GM19452 (cell line): ENCODE measurements around the gene TTC33.
"Not testable (repeated sequence)": the region's sequence is repeated elsewhere in the genome, so short reads cannot be mapped to it uniquely, and the experiment has no call there.

ENCODE experiments used
- ATAC-seq: cut with Tn5 transposase; IDR thresholded peaks from one replicate; pipeline ENCODE4 v1.9.1; 2021; ENCODE audit not compliant: unreplicated experiment

TTC33 gene

GRCh38 chr5:40572937-40573336, 182.8 kb downstream of the TTC33 start:
- ATAC-seq = no peak

- ATAC-seq = no peak
Observed at GRCh38 chr5:40572391-40572790, 183.4 kb downstream of the TTC33 start.

GRCh38 chr5:40571729-40572128, 184.0 kb downstream of the TTC33 start:
- ATAC-seq = no peak

- ATAC-seq = peak; percentile 92
Observed at GRCh38 chr5:40570408-40571129, 185.2 kb downstream of the TTC33 start.

GRCh38 chr5:40569546-40570270, 186.1 kb downstream of the TTC33 start:
- ATAC-seq = no peak

- no peak for ATAC-seq
Observed at GRCh38 chr5:40568548-40568947, 187.2 kb downstream of the TTC33 start.

- not testable (repeated sequence) for ATAC-seq
Observed at GRCh38 chr5:40563173-40563572, 192.6 kb downstream of the TTC33 start.

- no peak for ATAC-seq
Observed at GRCh38 chr5:40560474-40561110, 195.2 kb downstream of the TTC33 start.

- no peak for ATAC-seq
Observed at GRCh38 chr5:40559306-40559705, 196.5 kb downstream of the TTC33 start.

- no peak for ATAC-seq
Observed at GRCh38 chr5:40557501-40557900, 198.3 kb downstream of the TTC33 start.

GRCh38 chr5:40556811-40557210, 198.9 kb downstream of the TTC33 start:
- no peak for ATAC-seq

- ATAC-seq = no peak
Observed at GRCh38 chr5:40555886-40556285, 199.9 kb downstream of the TTC33 start.

GRCh38 chr5:40554813-40555212, 200.9 kb downstream of the TTC33 start:
- ATAC-seq = no peak

- no peak for ATAC-seq
Observed at GRCh38 chr5:40554054-40554453, 201.7 kb downstream of the TTC33 start.

- ATAC-seq = no peak
Observed at GRCh38 chr5:40552981-40553380, 202.8 kb downstream of the TTC33 start.

GRCh38 chr5:40551496-40552491, 204.0 kb downstream of the TTC33 start:
- ATAC-seq = no peak

GRCh38 chr5:40550481-40550880, 205.3 kb downstream of the TTC33 start:
- no peak for ATAC-seq

- no peak for ATAC-seq
Observed at GRCh38 chr5:40549616-40550015, 206.1 kb downstream of the TTC33 start.

GRCh38 chr5:40547994-40548575, 207.7 kb downstream of the TTC33 start:
- no peak for ATAC-seq

GRCh38 chr5:40547557-40547956, 208.2 kb downstream of the TTC33 start:
- no peak for ATAC-seq
